HepG2 (cell line): ENCODE data around the gene TRA2B. TPM values are rescaled to one million over a fixed set of nuclear protein-coding genes. Genes with fewer than 3 reads are reported as not detected.
A peak's percentile ranks its signal among the peaks of the same experiment; 100 is the strongest.

Source experiments
- HMGXB4 ChIP-seq, 2 experiments: sonication (generic) in 1 of 2; formaldehyde crosslinking in 1 of 2; IDR thresholded peaks; 2 replicates each; pipeline versions ENCODE4 v1.4.0 to v1.6.1; 2018 to 2020; ENCODE audit warnings: missing genetic modification reagents in 2 of 2, borderline replicate concordance in 1 of 2, low read depth in 1 of 2, mild to moderate bottlenecking in 1 of 2, missing biosample characterization in 1 of 2
- HNF1B ChIP-seq: sonication (generic); formaldehyde crosslinking; IDR thresholded peaks from 2 replicates; pipeline ENCODE4 v1.5.1; 2020; ENCODE audit warnings: mild to moderate bottlenecking, moderate library complexity, missing genetic modification reagents
- KMT2B ChIP-seq: IDR thresholded peaks from 2 replicates; pipeline ENCODE4 v1.6.1; 2016; ENCODE audit warnings: missing genetic modification reagents, missing compliant biosample characterization
- NAIF1 ChIP-seq: sonication (generic); formaldehyde crosslinking; IDR thresholded peaks from 2 replicates; pipeline ENCODE4 v1.5.0; 2020; ENCODE audit warnings: mild to moderate bottlenecking, missing genetic modification reagents, borderline replicate concordance
- PHF20 ChIP-seq: sonication (generic); formaldehyde crosslinking; IDR thresholded peaks from 2 replicates; pipeline ENCODE4 v1.5.0; 2020; ENCODE audit warnings: mild to moderate bottlenecking, missing genetic modification reagents
- POGZ ChIP-seq: sonication (generic); formaldehyde crosslinking; IDR thresholded peaks from 2 replicates; pipeline ENCODE4 v1.4.0; 2020; ENCODE audit warnings: mild to moderate bottlenecking, missing genetic modification reagents
- POLR2A ChIP-seq, 2 experiments: IDR thresholded peaks; 2 replicates each; pipeline ENCODE4 v1.6.1; 2011; ENCODE audit warnings: low read depth in 2 of 2, low read length in 2 of 2, mild to moderate bottlenecking in 1 of 2, moderate library complexity in 1 of 2; ENCODE audit not compliant: insufficient read depth in 1 of 2
- RARA ChIP-seq: IDR thresholded peaks from 2 replicates; pipeline ENCODE4 v1.6.1; 2016; ENCODE audit warnings: missing genetic modification reagents, missing compliant biosample characterization
- SOX5 ChIP-seq: IDR thresholded peaks from 2 replicates; pipeline ENCODE4 v1.6.1; 2016; ENCODE audit warnings: borderline replicate concordance
- SP1 ChIP-seq, 2 experiments: fragments of 450-650 bp in 1 of 2; sonication (generic) in 1 of 2; formaldehyde crosslinking in 1 of 2; IDR thresholded peaks; 2 replicates each; pipeline versions ENCODE4 v1.4.0 to v1.6.1; 2016 to 2020; ENCODE audit warnings: missing genetic modification reagents in 1 of 2
- TBL1XR1 ChIP-seq: fragments of 150-350 bp; IDR thresholded peaks from 2 replicates; pipeline ENCODE4 v1.6.1; 2014; ENCODE audit warnings: borderline replicate concordance, low read length; ENCODE audit not compliant: partially characterized antibody
- TCF7 ChIP-seq: sonication (generic); IDR thresholded peaks from 2 replicates; pipeline ENCODE4 v1.6.1; 2016; ENCODE audit warnings: antibody characterized with exemption, low read depth
- ZBTB40 ChIP-seq, 2 experiments: fragments of 450-650 bp in 1 of 2; sonication (generic) in 1 of 2; formaldehyde crosslinking in 1 of 2; IDR thresholded peaks; 2 replicates each; pipeline versions ENCODE4 v1.6.1 to v1.8.0; 2016 to 2022; ENCODE audit warnings: antibody characterized with exemption in 1 of 2, mild to moderate bottlenecking in 1 of 2, missing genetic modification reagents in 1 of 2
- ZC3H13 ChIP-seq: sonication (generic); formaldehyde crosslinking; IDR thresholded peaks from 2 replicates; pipeline ENCODE4 v1.8.1; 2023; ENCODE audit warnings: mild to moderate bottlenecking, missing genetic modification reagents, moderate library complexity
- ZFAT ChIP-seq: sonication (generic); formaldehyde crosslinking; conservative IDR thresholded peaks from 2 replicates; pipeline ENCODE4 v1.8.1; 2023; ENCODE audit warnings: missing genetic modification reagents, inconsistent platforms
- ZNF160 ChIP-seq: sonication (generic); formaldehyde crosslinking; IDR thresholded peaks from 2 replicates; pipeline ENCODE4 v1.8.0; 2022; ENCODE audit warnings: mild to moderate bottlenecking, inconsistent platforms, missing genetic modification reagents
- polyA plus RNA-seq, 8 experiments: library from polyadenylated mRNA; depleted of rRNA in 3 of 8; stranded (reverse) in 7 of 8; unstranded in 1 of 8; fragments of >200 nt; fragmentation: Illumina TruSeq in 4 of 8; extraction: Trizol in 4 of 8; gene quantifications; 2 replicates each; pipeline versions ENCODE4 v1.2.1 to v1.2.3, GENCODE V29; 2011 to 2016; ENCODE audit warnings: low read depth in 4 of 8, missing spikeins in 1 of 8, mixed read lengths in 1 of 8; ENCODE audit not compliant: insufficient read depth in 1 of 8
- total RNA-seq, 5 experiments: library from RNA; depleted of rRNA; stranded (reverse); fragments of >200 nt; fragmentation: Illumina TruSeq; extraction: Trizol; gene quantifications; 2 replicates each; pipeline ENCODE4 v1.2.3, GENCODE V29; 2016; ENCODE audit warnings: low read depth in 1 of 5

The TRA2B gene
- total and polyA plus RNA-seq, 2 of the 13 experiments (the other 11 are each of a cell fraction or from before 2014, with no cell fraction given), result 105 to 241 TPM

- TF ChIP-seq ZBTB40 (IDR thresholded peaks at IDR 0.05) (no peak), ZBTB40 (CRISPR knock-in tag; IDR thresholded peaks at IDR 0.05) (no peak), TCF7 (0 out of 2 replicates have a peak, but pooled peaks have one; percentile 6), HMGXB4 (CRISPR knock-in tag; IDR thresholded peaks at IDR 0.05; ENCODE audit: borderline replicate concordance in 1 of 2, low read depth in 1 of 2) (0 out of 4 replicates have a peak, but pooled peaks of 1 of the 2 experiments have one; percentile 19), SOX5 (CRISPR knock-in tag) (no peak; the same call in 1 of the 2 replicates), TBL1XR1 (no peak), PHF20 (no peak), ZFAT (CRISPR knock-in tag) (no peak), RARA (CRISPR knock-in tag) (peak; percentile 30; the same call in 1 of the 2 replicates), HNF1B (no peak), SP1 (IDR thresholded peaks at IDR 0.05) (no peak), SP1 (CRISPR knock-in tag; IDR thresholded peaks at IDR 0.05) (no peak), ZNF160 (CRISPR knock-in tag) (no peak), POLR2A (IDR thresholded peaks at IDR 0.05; ENCODE audit: insufficient read depth in 1 of 2, low read depth in 2 of 2, low read length in 2 of 2) (peak in 1 of 2 experiments; percentile 34; a peak in 1 of 4 replicates), NAIF1 (CRISPR knock-in tag) (no peak), KMT2B (CRISPR knock-in tag) (no peak), ZC3H13 (CRISPR knock-in tag) (no peak), POGZ (no peak)
Measured at GRCh38 chr3:185960522-185961288, 22.9 kb upstream of the TRA2B start (continued).
